Suppressor macrophage treated with lipopolysaccharide for 4 hours (primary cell): Measurements from ENCODE around the gene NDUFB1.

Experiments used
- DNase-seq: peaks from one replicate; pipeline ENCODE4 v3.0.0-alpha.2; 2020

The NDUFB1 gene

GRCh38 chr14:92121670-92122350 lies at the start of gene NDUFB1, which contains the start of gene CPSF2:
Gene NDUFB1, minus strand, starts transcription at chr14:92121706. Its CDS starts 4,069 bp downstream, at chr14:92117637.
Gene CPSF2, plus strand, starts transcription at chr14:92121969. Its CDS starts 9,016 bp downstream, at chr14:92130985.
- DNase-seq: peak; percentile 89

DNA sequence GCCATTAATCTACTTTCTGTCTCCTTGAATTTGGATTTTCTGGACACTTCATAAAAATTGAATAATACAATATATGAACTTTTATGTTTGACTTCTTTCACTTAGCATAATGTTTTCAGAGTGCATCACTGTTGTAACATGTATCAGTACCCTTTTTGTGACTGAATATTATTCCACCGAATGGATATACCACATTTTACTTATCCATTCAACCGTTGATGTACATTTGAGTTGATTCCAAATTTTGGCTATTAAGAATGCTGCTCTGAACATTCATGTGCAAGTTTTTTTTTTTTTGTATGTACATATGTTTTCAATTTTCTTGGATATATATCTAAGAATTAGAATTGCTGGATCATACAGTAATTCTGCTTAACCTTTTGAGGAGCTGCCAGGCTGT lies 43.5 kb upstream of the NDUFB1 start:
- DNase-seq: no peak

DNA sequence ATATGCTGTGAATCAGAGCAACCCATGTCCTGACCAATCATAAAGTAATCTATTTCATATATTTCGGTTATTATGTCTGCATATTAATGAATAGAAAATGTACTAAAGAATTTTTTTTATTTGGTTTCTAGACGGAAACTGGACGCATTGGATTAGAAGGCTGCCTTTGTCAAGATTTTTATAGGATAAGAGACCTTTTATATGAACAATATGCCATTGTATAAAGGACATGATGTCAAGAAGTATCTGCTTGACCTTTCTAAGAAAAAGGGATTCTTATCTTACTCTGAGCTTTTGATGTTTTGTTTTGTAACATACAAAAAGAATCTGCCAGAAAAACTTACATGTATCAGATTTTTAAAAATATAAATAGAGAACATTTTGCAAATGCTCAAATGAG lies 40.0 kb upstream of the NDUFB1 start:
- DNase-seq: no peak

GRCh38 chr14:92160619-92161018 lies 39.1 kb upstream of the NDUFB1 start:
- peak; percentile 79 for DNase-seq

GRCh38 chr14:92154283-92154942 lies 32.9 kb upstream of the NDUFB1 start:
- DNase-seq: no peak

GRCh38 chr14:92153581-92153980 lies 32.1 kb upstream of the NDUFB1 start:
- DNase-seq: no peak

DNA sequence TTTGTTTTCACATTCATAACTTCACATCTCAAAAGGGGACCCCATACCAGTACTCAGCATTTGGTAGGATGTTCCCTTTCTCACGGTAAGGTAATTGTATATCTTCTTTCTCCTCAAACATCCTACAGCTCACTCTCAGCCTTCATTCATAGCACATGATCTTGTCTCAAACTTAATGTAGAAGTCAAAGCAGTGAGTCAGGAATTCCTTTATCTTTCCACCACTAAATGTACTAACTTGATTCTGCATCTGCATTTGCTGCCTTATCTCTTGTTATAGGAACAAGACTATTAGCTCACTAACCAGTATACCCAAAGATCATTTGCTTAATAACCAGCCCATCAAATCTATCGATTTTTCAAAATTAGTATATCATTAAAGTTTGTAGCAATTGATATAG lies 23.2 kb upstream of the NDUFB1 start:
- no peak for DNase-seq

- peak; percentile 20 for DNase-seq
These were observed 22.5 kb upstream of the NDUFB1 start for GRCh38 chr14:92143962-92144361.

DNA sequence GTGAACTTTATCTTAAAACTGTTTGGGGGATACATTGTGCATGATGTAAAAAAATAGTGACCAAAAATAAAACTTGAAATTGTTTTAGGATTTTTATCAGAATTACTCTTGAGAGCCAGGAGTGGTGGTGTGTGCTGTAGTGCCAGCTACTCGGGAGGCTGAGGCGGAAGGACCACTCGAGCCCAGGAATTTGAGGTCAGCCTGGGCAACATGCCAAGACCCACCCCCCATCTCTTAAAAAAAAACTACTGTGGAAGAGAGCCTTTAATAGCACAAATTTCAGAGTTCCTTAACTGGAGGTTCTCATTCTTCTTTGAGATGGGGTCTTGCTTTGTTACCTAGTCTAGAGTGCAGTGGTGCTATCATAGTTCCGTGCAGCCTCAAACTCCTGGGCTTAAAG lies 21.8 kb upstream of the NDUFB1 start:
- DNase-seq: no peak

- peak; percentile 44 for DNase-seq
These were observed 13.8 kb upstream of the NDUFB1 start for GRCh38 chr14:92135269-92135668.

- DNase-seq: no peak
These were observed 12.9 kb upstream of the NDUFB1 start for GRCh38 chr14:92134456-92134855.

- DNase-seq: no peak
These were observed 1.3 kb upstream of the NDUFB1 start for GRCh38 chr14:92122761-92123160.

DNA sequence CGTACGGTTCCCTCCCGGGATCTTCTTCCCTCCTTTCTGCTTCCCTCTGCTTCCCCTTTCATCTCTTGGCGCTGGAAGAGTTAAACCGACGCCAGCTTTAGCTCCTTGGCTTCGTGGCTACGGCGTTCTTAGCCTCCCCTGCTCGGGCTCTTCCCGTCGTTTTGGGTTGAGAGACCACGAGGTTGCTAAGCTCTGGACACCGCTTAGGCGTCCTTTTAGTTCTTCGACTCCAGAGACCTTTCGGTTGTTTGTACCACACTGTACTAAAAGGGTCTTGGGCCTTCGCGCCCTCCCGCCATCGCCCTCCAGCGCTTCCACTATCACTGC lies 808 bp upstream of the NDUFB1 start:
- DNase-seq: no peak

- peak; percentile 55 for DNase-seq
These were observed 268 bp downstream of the NDUFB1 start for GRCh38 chr14:92121207-92121669.

DNA sequence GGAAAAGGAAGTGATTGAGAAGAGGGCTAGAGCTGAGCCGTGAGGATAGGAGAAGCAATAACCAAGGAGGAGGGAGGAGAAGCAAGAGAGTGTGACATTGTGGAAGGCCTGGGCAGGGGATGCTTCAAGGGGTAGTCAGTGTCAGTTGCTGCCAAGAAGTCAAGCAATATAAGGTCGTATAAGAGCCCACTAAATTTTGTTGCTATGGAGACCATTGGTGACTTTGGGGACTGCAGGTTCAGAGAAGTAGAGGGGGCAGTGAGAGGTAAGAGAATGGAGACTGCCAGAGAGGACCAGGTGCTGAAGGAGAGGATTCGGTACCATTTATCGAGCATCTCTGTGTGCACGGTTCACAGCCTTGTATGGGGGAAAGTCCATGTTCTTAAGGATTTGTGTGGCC lies 12.0 kb downstream of the NDUFB1 start:
- no peak for DNase-seq

DNA sequence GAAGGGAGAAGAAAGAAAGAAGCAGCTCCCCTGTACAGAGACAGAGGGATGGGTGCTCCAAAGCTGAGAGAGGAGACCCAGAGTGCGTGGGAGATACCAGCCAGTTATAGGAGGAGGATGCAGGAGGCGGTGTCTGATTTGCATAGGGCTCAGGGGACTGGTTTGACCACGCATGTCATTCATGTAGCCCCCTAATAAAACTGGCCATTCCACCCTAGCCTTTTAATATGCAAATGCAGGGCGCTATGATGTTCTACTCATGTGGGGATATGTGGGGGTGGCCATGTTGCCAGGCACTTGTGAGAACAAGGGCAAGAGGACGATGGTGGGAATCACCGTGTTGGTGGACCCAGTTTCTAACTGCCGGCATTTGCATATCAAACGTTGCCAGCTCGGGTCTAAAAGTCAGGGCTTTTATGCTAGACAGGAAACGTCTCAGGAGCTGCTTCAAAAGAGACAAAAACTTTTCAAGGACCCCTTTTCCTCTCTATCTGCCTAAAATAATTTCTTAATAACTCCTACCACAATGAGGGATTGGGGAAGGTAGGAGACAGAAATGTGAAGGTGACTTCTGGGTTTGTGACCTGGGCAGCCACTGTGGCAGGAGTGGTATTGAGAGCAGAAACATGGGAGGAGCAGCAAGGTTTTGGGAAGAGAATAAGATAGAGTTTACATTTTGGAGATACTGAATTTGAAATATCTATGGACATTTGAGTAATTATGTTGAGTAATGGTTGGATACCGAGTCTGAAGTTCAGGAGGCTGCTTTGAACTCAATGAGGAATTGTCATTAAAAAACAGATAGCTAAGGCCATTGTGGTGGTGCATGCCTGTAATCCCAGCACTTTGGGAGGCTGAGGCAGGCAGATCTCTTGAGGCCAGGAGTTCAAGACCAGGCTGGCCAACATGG lies 12.9 kb downstream of the NDUFB1 start:
- DNase-seq: no peak

GRCh38 chr14:92106143-92106926 lies 15.2 kb downstream of the NDUFB1 start, which contains the start of gene ATXN3:
Gene ATXN3, minus strand, starts transcription at chr14:92106582. Its CDS starts 30 bp downstream, at chr14:92106552.
- DNase-seq: peak; percentile 99

GRCh38 chr14:92105893-92106142 lies 15.7 kb downstream of the NDUFB1 start:
- DNase-seq: peak; percentile 86

DNA sequence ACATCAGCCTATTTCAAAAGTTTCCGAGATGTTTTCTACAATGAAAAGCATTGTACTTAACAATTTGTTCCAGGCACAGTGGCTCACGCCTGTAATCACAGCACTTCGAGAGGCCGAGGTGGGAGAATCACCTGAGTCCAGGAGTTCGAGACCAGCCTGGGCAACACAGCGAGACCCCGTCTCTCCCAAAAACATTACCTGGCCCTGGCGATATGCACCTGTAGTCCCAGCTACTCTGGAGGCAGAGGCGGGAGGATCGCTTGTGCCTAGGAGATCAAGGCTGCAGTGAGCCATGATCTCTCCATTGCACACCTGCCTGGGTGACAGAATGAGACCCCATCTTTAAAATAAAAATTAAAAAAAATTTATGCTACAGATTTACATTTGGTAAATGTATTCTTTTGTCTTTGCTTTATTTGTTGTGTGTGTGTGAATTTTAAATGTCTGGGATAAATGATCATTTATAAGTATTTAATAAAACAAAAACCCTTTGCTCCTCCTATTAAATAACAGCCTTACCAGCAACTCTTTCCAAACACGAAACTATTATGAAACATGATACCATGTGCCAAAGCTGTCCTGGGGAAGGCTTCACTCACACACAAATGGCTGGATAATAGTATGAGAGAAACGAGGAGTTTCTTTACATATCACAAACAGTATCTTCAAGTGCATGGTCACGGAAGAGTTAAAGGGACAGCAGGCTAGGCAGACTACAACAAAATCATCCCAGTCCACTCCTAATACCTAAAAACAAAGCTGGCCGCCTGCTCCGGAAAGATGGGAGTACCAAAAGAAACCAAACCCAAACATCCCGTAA lies 16.2 kb downstream of the NDUFB1 start:
- no peak for DNase-seq

DNA sequence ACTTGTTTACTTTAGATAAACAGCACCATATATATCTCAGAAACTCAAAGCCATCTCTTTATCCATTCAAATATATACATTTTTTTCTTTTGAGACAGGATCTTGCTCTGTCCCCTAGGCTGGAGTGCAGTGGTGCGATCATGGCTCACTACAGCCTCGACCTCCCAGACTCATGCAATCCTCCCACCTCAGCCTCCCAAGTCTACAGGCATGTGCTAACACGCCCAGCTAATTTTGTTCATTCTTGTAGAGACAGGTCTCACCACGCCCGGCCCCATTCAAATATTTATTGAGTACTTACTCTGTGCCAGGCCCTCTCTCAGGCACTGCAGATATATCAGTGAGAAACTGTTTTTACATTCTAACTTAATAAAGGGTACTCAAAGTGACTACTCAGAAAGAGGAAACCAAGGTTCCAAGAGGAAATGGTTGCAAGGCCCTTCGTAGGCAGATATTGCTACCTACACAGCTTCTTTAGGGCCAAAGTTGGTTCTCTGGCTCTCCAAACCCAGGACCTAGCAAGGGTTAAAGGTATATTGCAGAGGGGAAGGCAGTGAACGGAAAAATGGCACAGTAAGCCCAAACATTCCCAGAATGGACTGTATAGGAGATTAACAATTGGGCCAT lies 18.0 kb downstream of the NDUFB1 start:
- no peak for DNase-seq

DNA sequence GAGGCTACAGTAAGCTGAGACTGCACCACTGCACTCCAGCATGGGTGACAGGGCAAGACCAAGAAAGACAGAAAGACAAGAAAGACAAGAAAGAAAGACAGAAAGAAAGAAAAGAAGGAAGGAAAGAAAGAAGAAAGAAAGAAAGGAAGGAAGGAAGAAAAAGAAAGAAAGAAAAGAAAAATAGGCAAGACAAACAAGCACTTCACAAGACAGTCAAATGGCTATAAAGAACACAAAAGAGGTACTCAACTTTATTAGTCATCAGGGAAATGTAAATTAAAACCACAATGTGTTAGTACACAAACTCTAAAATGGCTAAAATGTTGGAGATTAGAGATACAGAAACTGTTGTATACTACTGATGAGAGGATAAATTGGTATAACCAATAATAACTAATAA lies 21.7 kb downstream of the NDUFB1 start:
- no peak for DNase-seq

DNA sequence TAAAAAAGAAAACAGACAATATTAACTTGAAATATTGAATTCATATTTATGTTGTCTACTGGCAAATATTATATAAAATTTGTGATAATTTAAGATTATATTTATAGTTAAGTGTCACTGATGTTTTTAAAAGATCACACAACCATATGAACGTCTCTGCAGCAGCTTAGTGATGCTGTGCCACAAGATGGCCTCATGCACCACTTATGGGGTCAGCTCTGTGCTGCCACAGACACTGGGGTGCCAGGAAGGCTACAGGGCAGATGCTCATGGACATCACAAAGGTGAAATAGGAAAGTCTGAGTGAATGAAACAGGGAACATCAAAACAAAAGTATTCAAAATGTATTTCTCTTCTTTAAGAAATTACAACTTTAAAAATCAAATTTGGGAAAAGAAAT lies 28.2 kb downstream of the NDUFB1 start:
- DNase-seq: peak; percentile 27
